Measurements from ENCODE around the gene CHAT. TPM values are rescaled to one million over a fixed set of nuclear protein-coding genes. Genes with fewer than 3 reads are reported as not detected.
A peak's percentile ranks its signal among the peaks of the same experiment; 100 is the strongest.

CHAT gene
- total RNA-seq, 1 experiment from 2014 or later, result not detected

DNA sequence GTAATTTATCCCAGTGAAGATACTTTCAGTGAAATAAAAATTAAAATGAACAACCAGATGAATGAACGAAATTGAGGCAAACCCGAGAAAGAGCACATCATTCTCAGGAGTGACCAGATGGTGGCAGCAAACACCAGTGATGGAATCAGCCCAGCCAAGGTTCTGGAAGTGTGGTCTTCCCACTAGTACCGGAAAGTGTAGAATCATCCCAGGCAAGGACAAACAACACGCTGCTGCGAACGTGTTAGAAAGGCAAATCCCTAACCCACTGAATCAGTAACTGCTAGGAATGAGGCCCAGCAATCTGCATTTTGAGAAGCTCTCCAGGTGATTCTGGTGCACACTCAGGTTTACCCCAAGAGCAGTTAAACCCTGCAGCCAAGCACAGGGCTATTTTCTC, 19.2 kb upstream of the CHAT start:
- in situ Hi-C loops (cut with HindIII; ENCODE audit: low pct_unique_long_range_greater_than_20kb, low sequenced_read_pairs) (no loop called here), intact Hi-C loops (cut with micrococcal nuclease; ENCODE audit: unreplicated experiment) (loop anchor here (5.0 to 10.0 kb wide), 3 partner anchors 188 to 628 kb away; no protein-coding TSS in a partner anchor)
- H3K4me1 ChIP-seq (ENCODE audit: control insufficient read depth, insufficient read depth, low read length), result peaks cover 2% of the 10 kb centered on the region; the same call in 1 of the 2 replicates
- peak; percentile 53 for DNase-seq (ENCODE audit: low read depth, low spot score)
- ChIA-PET CTCF (interaction anchor here (1.5 kb wide), 1 partner anchor 187 kb away, joined by 5 read pairs; no protein-coding TSS in a partner anchor), POLR2A (no interaction called here)
- no peak for TF ChIP-seq TCF7L2 (IDR thresholded peaks at IDR 0.05; ENCODE audit: low read depth, low read length)
- peak; percentile 91 for TF ChIP-seq CTCF (IDR thresholded peaks at IDR 0.05)
- TF ChIP-seq REST (IDR thresholded peaks at IDR 0.05; ENCODE audit: insufficient read depth in 1 of 2, low read depth in 2 of 2, low read length in 1 of 2), result no peak
- TF ChIP-seq SIN3A (IDR thresholded peaks at IDR 0.05; ENCODE audit: borderline replicate concordance, insufficient read depth, low read depth, low read length), result no peak
- TF ChIP-seq POLR2AphosphoS5 (IDR thresholded peaks at IDR 0.05; ENCODE audit: low read depth, low read length), result no peak
- no peak overlapping the region for H3K27ac ChIP-seq (ENCODE audit: low read length)
- ATAC-seq, result peak; percentile 64
- H3K4me3 ChIP-seq (ENCODE audit: low read depth in 2 of 2, low read length in 2 of 2), result no peak overlapping the region
- no peaks in the 10 kb centered on the region for H3K9me3 ChIP-seq (ENCODE audit: control insufficient read depth, insufficient read depth, low read depth, low read length)
- H3K27me3 ChIP-seq (ENCODE audit: control insufficient read depth, insufficient read depth, low read length), result peaks cover 2% of the 10 kb centered on the region; the same call in 1 of the 2 replicates
- no TSS peak for BruUV-seq (replicated peaks)
- no peaks in the 10 kb centered on the region for H3K36me3 ChIP-seq (ENCODE audit: control insufficient read depth, insufficient read depth, low read length)

DNA sequence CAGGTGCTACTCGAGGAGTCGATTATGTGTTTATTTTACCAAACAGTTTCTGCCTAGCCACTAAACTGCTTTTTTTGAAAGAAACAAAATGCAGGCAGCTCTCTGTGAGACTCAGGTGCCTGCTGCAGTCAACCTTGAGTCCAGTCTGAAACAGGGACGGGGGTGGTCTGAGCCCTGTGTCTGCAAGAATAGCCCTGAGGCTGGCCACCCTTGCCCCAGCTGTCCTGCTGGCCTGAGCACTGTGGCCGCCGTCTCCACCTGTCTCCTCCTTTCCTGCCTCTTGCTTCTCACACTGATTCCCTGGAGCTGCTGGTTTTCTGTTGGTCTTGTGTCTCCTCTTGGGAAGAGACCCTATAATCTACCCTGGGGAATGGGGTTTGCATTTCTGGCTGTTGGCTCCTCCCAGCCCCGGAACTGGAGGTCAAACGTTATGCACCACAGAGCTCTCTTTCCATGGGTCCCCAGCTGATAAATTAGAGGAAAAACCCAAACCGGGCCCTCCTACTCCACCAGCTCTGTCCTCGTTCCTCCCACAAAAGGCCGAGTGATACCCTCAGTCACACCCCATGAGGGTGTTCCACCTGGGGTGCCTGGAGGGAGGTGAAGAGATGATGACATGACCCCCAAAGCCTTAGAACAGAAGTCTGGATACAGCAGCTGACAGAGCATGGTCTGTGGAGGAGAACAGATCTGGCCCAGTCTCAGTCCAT, 18.7 kb upstream of the CHAT start:
- Histone ChIP-seq H3K9me3 (ENCODE audit: control insufficient read depth, insufficient read depth, low read depth, low read length) (no peaks in the 10 kb centered on the region), H3K27ac (ENCODE audit: low read length) (no peak overlapping the region), H3K27me3 (ENCODE audit: control insufficient read depth, insufficient read depth, low read length) (peaks cover 2% of the 10 kb centered on the region; the same call in 1 of the 2 replicates), H3K36me3 (ENCODE audit: control insufficient read depth, insufficient read depth, low read length) (no peaks in the 10 kb centered on the region), H3K4me3 (ENCODE audit: low read depth in 2 of 2, low read length in 2 of 2) (no peak overlapping the region), H3K4me1 (ENCODE audit: control insufficient read depth, insufficient read depth, low read length) (peaks cover 2% of the 10 kb centered on the region; the same call in 1 of the 2 replicates)
- DNase-seq (ENCODE audit: low read depth, low spot score), result no peak
- ATAC-seq, result 0 out of 2 replicates have a peak, but pooled peaks have one; percentile 24
- BruUV-seq (replicated peaks), result no TSS peak
- ChIA-PET CTCF (interaction anchor here (1.3 to 1.5 kb wide), 2 partner anchors 11 to 188 kb away, joined by 3 to 5 read pairs; no protein-coding TSS in a partner anchor), POLR2A (no interaction called here)
- intact Hi-C loops (cut with micrococcal nuclease; ENCODE audit: unreplicated experiment) (loop anchor here (10.0 kb wide), 1 partner anchor 320 kb away; no protein-coding TSS in a partner anchor), in situ Hi-C loops (cut with HindIII; ENCODE audit: low pct_unique_long_range_greater_than_20kb, low sequenced_read_pairs) (no loop called here)
- no peak for TF ChIP-seq TCF7L2 (IDR thresholded peaks at IDR 0.05; ENCODE audit: low read depth, low read length)
- no peak for TF ChIP-seq REST (IDR thresholded peaks at IDR 0.05; ENCODE audit: insufficient read depth in 1 of 2, low read depth in 2 of 2, low read length in 1 of 2)
- TF ChIP-seq SIN3A (IDR thresholded peaks at IDR 0.05; ENCODE audit: borderline replicate concordance, insufficient read depth, low read depth, low read length), result no peak
- no peak for TF ChIP-seq POLR2AphosphoS5 (IDR thresholded peaks at IDR 0.05; ENCODE audit: low read depth, low read length)
- TF ChIP-seq CTCF (IDR thresholded peaks at IDR 0.05), result no peak

All from Panc1 (cell line).